Liver (tissue), 9 donors: ENCODE results near the gene ABHD17A. TPM values are rescaled to one million over a fixed set of nuclear protein-coding genes. Genes with fewer than 3 reads are reported as not detected.

Source experiments
- DNase-seq: peaks from one replicate; pipeline ENCODE4 v3.0.0-alpha.2; 2017; ENCODE audit warnings: low spot score
- H3K27ac ChIP-seq, 2 donors: one replicate each; pipeline ENCODE4 v1.7.0; 2013; ENCODE audit warnings: inconsistent platforms in 2 of 2, low read length in 2 of 2, control low read depth in 1 of 2, low read depth in 1 of 2, mild to moderate bottlenecking in 1 of 2
- H3K27me3 ChIP-seq, 4 donors: one replicate each; pipeline versions ENCODE4 v1.6.1 to v1.7.0; 2013; ENCODE audit warnings: low read length in 3 of 4, inconsistent platforms in 1 of 4, mild to moderate bottlenecking in 1 of 4, moderate library complexity in 1 of 4; ENCODE audit not compliant: control insufficient read depth in 4 of 4, insufficient read depth in 4 of 4
- H3K36me3 ChIP-seq, 4 donors: one replicate each; pipeline versions ENCODE4 v1.6.1 to v1.7.0; 2013; ENCODE audit warnings: low read length in 3 of 4, mild to moderate bottlenecking in 3 of 4, low read depth in 1 of 4, moderate library complexity in 1 of 4; ENCODE audit not compliant: control insufficient read depth in 4 of 4, insufficient read depth in 3 of 4
- H3K4me1 ChIP-seq, 4 donors: one replicate each; pipeline versions ENCODE4 v1.6.1 to v1.7.0; 2013; ENCODE audit warnings: low read length in 3 of 4, mild to moderate bottlenecking in 3 of 4, moderate library complexity in 1 of 4; ENCODE audit not compliant: control insufficient read depth in 4 of 4, insufficient read depth in 4 of 4
- H3K4me3 ChIP-seq, 3 donors: one replicate each; pipeline versions ENCODE4 v1.6.1 to v1.7.0; 2013; ENCODE audit warnings: low read length in 3 of 3, control low read depth in 1 of 3, low read depth in 1 of 3, mild to moderate bottlenecking in 1 of 3
- H3K9ac ChIP-seq, 2 donors: one replicate each; pipeline ENCODE4 v1.7.0; 2013; ENCODE audit warnings: low read length in 2 of 2, mild to moderate bottlenecking in 2 of 2, moderate library complexity in 2 of 2, control low read depth in 1 of 2, low read depth in 1 of 2
- H3K9me3 ChIP-seq, 4 donors: one replicate each; pipeline versions ENCODE4 v1.6.1 to v1.7.0; 2013; ENCODE audit warnings: low read length in 3 of 4; ENCODE audit not compliant: control insufficient read depth in 4 of 4
- CTCF ChIP-seq: fragments of 150-350 bp; IDR thresholded peaks from 2 replicates; pipeline ENCODE4 v1.5.1; 2017; ENCODE audit warnings: improper control_type of control experiment, low read depth, low read length; ENCODE audit not compliant: missing input control
- EGR1 ChIP-seq, 2 donors: IDR thresholded peaks; 2 replicates each; pipeline ENCODE4 v1.6.1; 2016 to 2018; ENCODE audit warnings: antibody characterized with exemption in 2 of 2, low read depth in 2 of 2
- FOXA1 ChIP-seq: IDR thresholded peaks from 2 replicates; pipeline ENCODE4 v1.6.1; 2016; ENCODE audit warnings: antibody characterized with exemption
- FOXA2 ChIP-seq: IDR thresholded peaks from 2 replicates; pipeline ENCODE4 v1.6.1; 2016; ENCODE audit warnings: antibody characterized with exemption
- GABPA ChIP-seq, 2 donors: IDR thresholded peaks in 1 of 2; conservative IDR thresholded peaks in 1 of 2; 2 replicates each; pipeline ENCODE4 v1.6.1; 2016; ENCODE audit warnings: antibody characterized with exemption in 2 of 2, mild to moderate bottlenecking in 1 of 2, moderate library complexity in 1 of 2
- HNF4A ChIP-seq, 2 donors: conservative IDR thresholded peaks; 2 replicates each; pipeline ENCODE4 v1.6.1; 2016; ENCODE audit warnings: antibody characterized with exemption in 2 of 2, mild to moderate bottlenecking in 2 of 2
- HNF4G ChIP-seq: IDR thresholded peaks from 2 replicates; pipeline ENCODE4 v1.6.1; 2016; ENCODE audit warnings: antibody characterized with exemption
- JUND ChIP-seq, 2 donors: IDR thresholded peaks; 2 replicates each; pipeline ENCODE4 v1.6.1; 2016; ENCODE audit warnings: antibody characterized with exemption in 2 of 2
- RAD21 ChIP-seq, 2 donors: IDR thresholded peaks; 2 replicates each; pipeline ENCODE4 v1.6.1; 2016; ENCODE audit warnings: antibody characterized with exemption in 2 of 2, mild to moderate bottlenecking in 2 of 2
- RXRA ChIP-seq, 2 donors: IDR thresholded peaks; 2 replicates each; pipeline ENCODE4 v1.6.1; 2017 to 2018; ENCODE audit warnings: antibody characterized with exemption in 2 of 2, mild to moderate bottlenecking in 1 of 2
- SP1 ChIP-seq: IDR thresholded peaks from 2 replicates; pipeline ENCODE4 v1.6.1; 2018; ENCODE audit warnings: antibody characterized with exemption, mild to moderate bottlenecking
- TAF1 ChIP-seq: conservative IDR thresholded peaks from 2 replicates; pipeline ENCODE4 v1.6.1; 2016; ENCODE audit warnings: antibody characterized with exemption, mild to moderate bottlenecking
- YY1 ChIP-seq: IDR thresholded peaks from 2 replicates; pipeline ENCODE4 v1.6.1; 2016; ENCODE audit warnings: antibody characterized with exemption, mild to moderate bottlenecking
- WGBS: extraction: QIAGEN DNeasy Blood & Tissue Kit; methylation state at CpG from one replicate; pipeline ENCODE4 v1.1.7; 2013; 5-methylcytosine and 5-hydroxymethylcytosine counted together
- polyA plus RNA-seq, 2 donors: library from polyadenylated mRNA; stranded (reverse) in 1 of 2; unstranded in 1 of 2; fragments of 200-250 nt in 1 of 2; fragments of >200 nt in 1 of 2; fragmentation: Nextera tagmentation in 1 of 2; extraction: Ambion mirVana in 1 of 2; gene quantifications; one replicate each; pipeline versions ENCODE4 v1.2.1 to v1.2.3, GENCODE V29; 2013 to 2015
- total RNA-seq, 2 donors: library from RNA; depleted of rRNA; stranded (reverse); fragments of >200 nt; gene quantifications; one replicate each; pipeline ENCODE4 v1.2.3, GENCODE V29; 2014
- TF ChIP-seq, protein P1 (sequence below): IDR thresholded peaks from 2 replicates; pipeline ENCODE4 v1.6.1; 2016; ENCODE audit warnings: antibody characterized with exemption
- TF ChIP-seq, protein P2 (sequence below): IDR thresholded peaks from 2 replicates; pipeline ENCODE4 v1.6.1; 2016; ENCODE audit warnings: antibody characterized with exemption
- TF ChIP-seq, protein P3 (sequence below): IDR thresholded peaks from 2 replicates; pipeline ENCODE4 v1.6.1; 2016; ENCODE audit warnings: antibody characterized with exemption, mild to moderate bottlenecking
- donor health status: healthy.
- donor health status: healthy.
- donor health status: healthy.
- donor health status: healthy.
- donor health status: healthy.

The ABHD17A gene
- total and polyA plus RNA-seq, 4 donors: 8.1 to 30.2 (median 27.0) TPM

GRCh38 chr19:1858412-1859081 lies 26.7 kb downstream of the ABHD17A start:
- 74% methylated on average over 10 of the region's 10 CpGs for WGBS
- peaks cover 0 to 2% (median 0%) of the 10 kb centered on the region in 4 donors for H3K36me3 ChIP-seq
- H3K4me3 ChIP-seq: no peak overlapping the region
- H3K27ac ChIP-seq: peak overlapping the region; percentile 89 to 92
- peak; percentile 62 for DNase-seq
- TF ChIP-seq FOXA1: no peak
- H3K9ac ChIP-seq: no peak overlapping the region
- no peaks in the 10 kb centered on the region for H3K9me3 ChIP-seq
- peaks cover 43 to 74% (median 56%) of the 10 kb centered on the region in 4 donors for H3K4me1 ChIP-seq
- H3K27me3 ChIP-seq: no peaks in the 10 kb centered on the region

- WGBS: 44% methylated on average over 16 of the region's 16 CpGs
- no peak for DNase-seq
- Histone ChIP-seq H3K9me3 (no peaks in the 10 kb centered on the region), H3K27ac (peak overlapping the region; percentile 89 to 92), H3K27me3 (no peaks in the 10 kb centered on the region), H3K4me1 (peaks cover 46 to 81% (median 60%) of the 10 kb centered on the region in 4 donors), H3K4me3 (peak overlapping the region in 1 of 3 donors; percentile 34), H3K9ac (peak overlapping the region; percentile 5 to 18), H3K36me3 (peaks cover 0 to 2% (median 0%) of the 10 kb centered on the region in 4 donors)
- TF ChIP-seq RAD21 (IDR thresholded peaks at IDR 0.05): no peak
- TF ChIP-seq GABPA (IDR thresholded peaks at IDR 0.05 in 1 of 2, conservative IDR thresholded peaks at IDR 0.05 in 1 of 2): no peak
- TF ChIP-seq FOXA2: no peak
These were observed 27.5 kb downstream of the ABHD17A start for GRCh38 chr19:1857648-1858326.

GRCh38 chr19:1856698-1857603 lies 28.3 kb downstream of the ABHD17A start:
- H3K4me3 ChIP-seq: peak overlapping the region in 1 of 3 donors; percentile 34
- peaks cover 46 to 77% (median 59%) of the 10 kb centered on the region in 4 donors for H3K4me1 ChIP-seq
- no peaks in the 10 kb centered on the region for H3K27me3 ChIP-seq
- peak overlapping the region in 1 of 2 donors; percentile 50 for H3K9ac ChIP-seq
- H3K9me3 ChIP-seq: no peaks in the 10 kb centered on the region
- peaks cover 0 to 2% (median 0%) of the 10 kb centered on the region in 4 donors for H3K36me3 ChIP-seq
- H3K27ac ChIP-seq: peak overlapping the region; percentile 89 to 92
- DNase-seq: peak; percentile 81
- WGBS: 18% methylated on average over 73 of the region's 73 CpGs
- TF ChIP-seq EGR1 (IDR thresholded peaks at IDR 0.05; ENCODE audit: low read depth in 2 of 2): peak in 1 of 2 donors; percentile 27
- TF ChIP-seq, protein P1, sequence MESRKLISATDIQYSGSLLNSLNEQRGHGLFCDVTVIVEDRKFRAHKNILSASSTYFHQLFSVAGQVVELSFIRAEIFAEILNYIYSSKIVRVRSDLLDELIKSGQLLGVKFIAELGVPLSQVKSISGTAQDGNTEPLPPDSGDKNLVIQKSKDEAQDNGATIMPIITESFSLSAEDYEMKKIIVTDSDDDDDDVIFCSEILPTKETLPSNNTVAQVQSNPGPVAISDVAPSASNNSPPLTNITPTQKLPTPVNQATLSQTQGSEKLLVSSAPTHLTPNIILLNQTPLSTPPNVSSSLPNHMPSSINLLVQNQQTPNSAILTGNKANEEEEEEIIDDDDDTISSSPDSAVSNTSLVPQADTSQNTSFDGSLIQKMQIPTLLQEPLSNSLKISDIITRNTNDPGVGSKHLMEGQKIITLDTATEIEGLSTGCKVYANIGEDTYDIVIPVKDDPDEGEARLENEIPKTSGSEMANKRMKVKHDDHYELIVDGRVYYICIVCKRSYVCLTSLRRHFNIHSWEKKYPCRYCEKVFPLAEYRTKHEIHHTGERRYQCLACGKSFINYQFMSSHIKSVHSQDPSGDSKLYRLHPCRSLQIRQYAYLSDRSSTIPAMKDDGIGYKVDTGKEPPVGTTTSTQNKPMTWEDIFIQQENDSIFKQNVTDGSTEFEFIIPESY: no peak
- peak; percentile 83 for TF ChIP-seq SP1
- TF ChIP-seq, protein P2, sequence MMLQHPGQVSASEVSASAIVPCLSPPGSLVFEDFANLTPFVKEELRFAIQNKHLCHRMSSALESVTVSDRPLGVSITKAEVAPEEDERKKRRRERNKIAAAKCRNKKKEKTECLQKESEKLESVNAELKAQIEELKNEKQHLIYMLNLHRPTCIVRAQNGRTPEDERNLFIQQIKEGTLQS: peak; percentile 70
- TF ChIP-seq RXRA (IDR thresholded peaks at IDR 0.05): peak; percentile 91 to 93
- TF ChIP-seq FOXA2: no peak
- peak; percentile 80 to 82 for TF ChIP-seq HNF4A (conservative IDR thresholded peaks at IDR 0.05)
- TF ChIP-seq YY1: peak; percentile 88
- peak; percentile 38 for TF ChIP-seq HNF4G
- TF ChIP-seq, protein P3, sequence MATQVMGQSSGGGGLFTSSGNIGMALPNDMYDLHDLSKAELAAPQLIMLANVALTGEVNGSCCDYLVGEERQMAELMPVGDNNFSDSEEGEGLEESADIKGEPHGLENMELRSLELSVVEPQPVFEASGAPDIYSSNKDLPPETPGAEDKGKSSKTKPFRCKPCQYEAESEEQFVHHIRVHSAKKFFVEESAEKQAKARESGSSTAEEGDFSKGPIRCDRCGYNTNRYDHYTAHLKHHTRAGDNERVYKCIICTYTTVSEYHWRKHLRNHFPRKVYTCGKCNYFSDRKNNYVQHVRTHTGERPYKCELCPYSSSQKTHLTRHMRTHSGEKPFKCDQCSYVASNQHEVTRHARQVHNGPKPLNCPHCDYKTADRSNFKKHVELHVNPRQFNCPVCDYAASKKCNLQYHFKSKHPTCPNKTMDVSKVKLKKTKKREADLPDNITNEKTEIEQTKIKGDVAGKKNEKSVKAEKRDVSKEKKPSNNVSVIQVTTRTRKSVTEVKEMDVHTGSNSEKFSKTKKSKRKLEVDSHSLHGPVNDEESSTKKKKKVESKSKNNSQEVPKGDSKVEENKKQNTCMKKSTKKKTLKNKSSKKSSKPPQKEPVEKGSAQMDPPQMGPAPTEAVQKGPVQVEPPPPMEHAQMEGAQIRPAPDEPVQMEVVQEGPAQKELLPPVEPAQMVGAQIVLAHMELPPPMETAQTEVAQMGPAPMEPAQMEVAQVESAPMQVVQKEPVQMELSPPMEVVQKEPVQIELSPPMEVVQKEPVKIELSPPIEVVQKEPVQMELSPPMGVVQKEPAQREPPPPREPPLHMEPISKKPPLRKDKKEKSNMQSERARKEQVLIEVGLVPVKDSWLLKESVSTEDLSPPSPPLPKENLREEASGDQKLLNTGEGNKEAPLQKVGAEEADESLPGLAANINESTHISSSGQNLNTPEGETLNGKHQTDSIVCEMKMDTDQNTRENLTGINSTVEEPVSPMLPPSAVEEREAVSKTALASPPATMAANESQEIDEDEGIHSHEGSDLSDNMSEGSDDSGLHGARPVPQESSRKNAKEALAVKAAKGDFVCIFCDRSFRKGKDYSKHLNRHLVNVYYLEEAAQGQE: peak; percentile 38
- peak; percentile 84 to 94 for TF ChIP-seq JUND (IDR thresholded peaks at IDR 0.05)
- TF ChIP-seq FOXA1: no peak
- no peak for TF ChIP-seq RAD21 (IDR thresholded peaks at IDR 0.05)
- TF ChIP-seq TAF1: no peak
- TF ChIP-seq CTCF: no peak
